SU-DHL-6 (cell line): ENCODE results near the gene ANKH.

ENCODE experiments used
- EZH2phosphoT487 ChIP-seq: fragments of 200-600 bp; sonication (generic), shearing (Covaris generic); conservative IDR thresholded peaks from 2 replicates; pipeline ENCODE4 v1.6.1; 2018; ENCODE audit warnings: mild to moderate bottlenecking, antibody characterized with exemption, low read length, moderate library complexity, mixed read lengths
- TF ChIP-seq, protein P1 (sequence below): fragments of 200-600 bp; sonication (generic); IDR thresholded peaks from one replicate; pipeline ENCODE4 v1.5.1; 2017; ENCODE audit warnings: antibody characterized with exemption, mild to moderate bottlenecking, low read length, moderate library complexity; ENCODE audit not compliant: insufficient read depth, poor library complexity, severe bottlenecking

DNA sequence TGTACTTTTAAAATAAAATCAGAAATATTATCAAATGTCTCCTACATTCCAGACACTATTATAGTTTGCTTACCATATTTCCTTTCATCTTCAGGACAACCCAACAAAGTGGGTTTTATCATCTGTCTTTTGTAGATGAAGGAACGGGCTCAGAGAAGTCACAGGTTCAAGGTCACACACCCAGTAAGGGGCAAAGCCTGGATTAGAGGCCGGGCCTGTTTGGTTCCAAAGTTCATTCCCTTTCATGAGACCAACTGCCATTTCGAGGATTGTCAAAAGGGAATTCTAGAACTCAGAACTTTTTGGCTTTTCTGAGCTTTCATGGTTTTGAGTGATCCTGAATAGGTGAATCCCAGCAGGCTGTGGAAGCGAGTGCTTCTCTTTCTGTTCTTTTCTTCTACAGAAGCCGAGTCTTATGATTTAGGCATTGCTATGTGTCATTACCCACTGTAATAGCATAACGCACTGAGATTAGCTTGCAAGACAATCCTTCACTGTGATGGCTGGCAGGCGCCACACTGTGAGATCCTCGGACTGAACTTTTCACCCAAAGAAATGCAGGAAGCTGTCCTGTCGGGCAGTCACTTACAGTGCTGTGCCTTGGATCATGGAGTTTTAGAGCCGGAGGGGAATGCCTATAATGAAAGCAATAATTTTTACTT lies 43.8 kb upstream of the ANKH start:
- TF ChIP-seq, protein P1, sequence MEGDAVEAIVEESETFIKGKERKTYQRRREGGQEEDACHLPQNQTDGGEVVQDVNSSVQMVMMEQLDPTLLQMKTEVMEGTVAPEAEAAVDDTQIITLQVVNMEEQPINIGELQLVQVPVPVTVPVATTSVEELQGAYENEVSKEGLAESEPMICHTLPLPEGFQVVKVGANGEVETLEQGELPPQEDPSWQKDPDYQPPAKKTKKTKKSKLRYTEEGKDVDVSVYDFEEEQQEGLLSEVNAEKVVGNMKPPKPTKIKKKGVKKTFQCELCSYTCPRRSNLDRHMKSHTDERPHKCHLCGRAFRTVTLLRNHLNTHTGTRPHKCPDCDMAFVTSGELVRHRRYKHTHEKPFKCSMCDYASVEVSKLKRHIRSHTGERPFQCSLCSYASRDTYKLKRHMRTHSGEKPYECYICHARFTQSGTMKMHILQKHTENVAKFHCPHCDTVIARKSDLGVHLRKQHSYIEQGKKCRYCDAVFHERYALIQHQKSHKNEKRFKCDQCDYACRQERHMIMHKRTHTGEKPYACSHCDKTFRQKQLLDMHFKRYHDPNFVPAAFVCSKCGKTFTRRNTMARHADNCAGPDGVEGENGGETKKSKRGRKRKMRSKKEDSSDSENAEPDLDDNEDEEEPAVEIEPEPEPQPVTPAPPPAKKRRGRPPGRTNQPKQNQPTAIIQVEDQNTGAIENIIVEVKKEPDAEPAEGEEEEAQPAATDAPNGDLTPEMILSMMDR: no peak
- TF ChIP-seq EZH2phosphoT487: no peak
